ENCODE data around the gene BUD31.

DNA sequence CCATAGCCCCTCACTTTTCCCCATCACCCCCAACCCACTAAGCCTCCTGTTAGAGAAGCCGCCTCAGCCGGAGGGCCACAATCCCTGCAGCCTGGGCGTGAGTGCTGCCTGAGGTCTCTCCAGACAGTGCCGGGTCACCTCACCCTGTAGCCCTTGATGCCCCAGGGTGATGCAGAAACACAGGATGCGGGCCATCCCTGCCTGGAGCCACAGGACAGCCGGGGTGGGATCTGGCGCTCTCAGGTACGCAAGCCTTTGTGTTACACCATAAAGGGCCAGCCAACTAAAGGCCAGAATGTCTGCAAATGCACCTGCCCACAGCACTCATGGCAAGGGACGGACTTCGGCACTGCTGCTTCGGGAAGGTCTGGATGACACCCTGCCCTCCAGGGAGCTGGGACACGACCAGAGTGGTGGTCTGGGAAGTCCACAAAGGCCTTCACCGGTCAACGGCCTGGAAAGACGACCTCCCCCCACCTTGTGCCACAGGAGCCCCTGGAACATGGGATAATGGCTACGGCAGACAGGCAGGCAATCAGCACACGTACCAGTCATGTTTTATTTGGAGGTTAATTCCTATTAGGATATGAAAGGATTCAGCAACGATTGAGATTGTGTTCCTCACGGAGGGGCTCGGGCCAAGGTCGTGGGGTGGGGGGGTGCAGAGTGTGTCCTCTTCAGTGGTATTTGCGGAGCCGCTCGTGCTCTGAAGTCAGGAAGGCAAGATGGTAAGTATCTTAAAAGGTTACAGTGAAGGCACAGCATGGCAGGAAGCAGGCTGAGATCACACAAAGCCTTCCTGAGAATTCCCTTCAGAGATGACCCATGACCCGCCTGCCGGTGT, 49.1 kb downstream of the BUD31 start:
- no peak for TF ChIP-seq POLR2A (IDR thresholded peaks at IDR 0.05)
- TF ChIP-seq, protein P1, sequence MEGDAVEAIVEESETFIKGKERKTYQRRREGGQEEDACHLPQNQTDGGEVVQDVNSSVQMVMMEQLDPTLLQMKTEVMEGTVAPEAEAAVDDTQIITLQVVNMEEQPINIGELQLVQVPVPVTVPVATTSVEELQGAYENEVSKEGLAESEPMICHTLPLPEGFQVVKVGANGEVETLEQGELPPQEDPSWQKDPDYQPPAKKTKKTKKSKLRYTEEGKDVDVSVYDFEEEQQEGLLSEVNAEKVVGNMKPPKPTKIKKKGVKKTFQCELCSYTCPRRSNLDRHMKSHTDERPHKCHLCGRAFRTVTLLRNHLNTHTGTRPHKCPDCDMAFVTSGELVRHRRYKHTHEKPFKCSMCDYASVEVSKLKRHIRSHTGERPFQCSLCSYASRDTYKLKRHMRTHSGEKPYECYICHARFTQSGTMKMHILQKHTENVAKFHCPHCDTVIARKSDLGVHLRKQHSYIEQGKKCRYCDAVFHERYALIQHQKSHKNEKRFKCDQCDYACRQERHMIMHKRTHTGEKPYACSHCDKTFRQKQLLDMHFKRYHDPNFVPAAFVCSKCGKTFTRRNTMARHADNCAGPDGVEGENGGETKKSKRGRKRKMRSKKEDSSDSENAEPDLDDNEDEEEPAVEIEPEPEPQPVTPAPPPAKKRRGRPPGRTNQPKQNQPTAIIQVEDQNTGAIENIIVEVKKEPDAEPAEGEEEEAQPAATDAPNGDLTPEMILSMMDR (IDR thresholded peaks at IDR 0.05): no peak
- no peak for TF ChIP-seq EP300 (IDR thresholded peaks at IDR 0.05)
